K562 treated with DMSO at 1 percent for 24 hours (cell line): ENCODE measurements around the gene ATP1A4. TPM values are rescaled to one million over a fixed set of nuclear protein-coding genes. Genes with fewer than 3 reads are reported as not detected.

Source experiments
- total RNA-seq: library from RNA; unstranded; fragments of 300-600 nt; gene quantifications from 2 replicates; pipeline ENCODE4 v1.2.3, GENCODE V29; 2022; ENCODE audit warnings: low read depth; ENCODE audit not compliant: insufficient read depth

Gene ATP1A4
- not detected in 2 replicates for total RNA-seq

GRCh38 chr1:160151303-160151702 is at the start of gene ATP1A4:
Gene ATP1A4 (plus strand): TSS chr1:160151603. CDS start chr1:160152041, 438 bp downstream.

GRCh38 chr1:160115545-160116282 is 35.7 kb upstream of the ATP1A4 start, which contains the start of gene ATP1A2:
Gene ATP1A2 (plus strand): TSS chr1:160115759. CDS start chr1:160115862, 103 bp downstream.

GRCh38 chr1:160189649-160190625 is 38.5 kb downstream of the ATP1A4 start, which contains the start of gene CASQ1:
Gene CASQ1 (plus strand): TSS chr1:160190575. CDS start chr1:160190752, 177 bp downstream.

GRCh38 chr1:160205242-160206035 is 54.0 kb downstream of the ATP1A4 start, which contains the start of gene PEA15:
Gene PEA15 (plus strand): TSS chr1:160205384. CDS start chr1:160211545, 6,161 bp downstream.

Other genes starting within 250 kb of the ATP1A4 start
- 386 and 426 TPM in 2 replicates for gene TAGLN2, start 226.1 kb upstream of the ATP1A4 start, total RNA-seq
- 0.12 and 0.39 TPM in 2 replicates for gene IGSF9, start 206.0 kb upstream of the ATP1A4 start, total RNA-seq
- gene SLAMF9, start 197.4 kb upstream of the ATP1A4 start, total RNA-seq = not detected in 2 replicates
- gene PIGM, start 119.6 kb upstream of the ATP1A4 start, total RNA-seq = 2.7 and 3.4 TPM in 2 replicates
- gene KCNJ10, start 81.4 kb upstream of the ATP1A4 start, total RNA-seq = not detected in 2 replicates
- not detected in 2 replicates for gene KCNJ9, start 70.1 kb upstream of the ATP1A4 start, total RNA-seq
- 25.7 and 28.0 TPM in 2 replicates for gene IGSF8, start 53.0 kb upstream of the ATP1A4 start, total RNA-seq
- gene ATP1A2, start 35.8 kb upstream of the ATP1A4 start, total RNA-seq = not detected in 2 replicates
- gene CASQ1, start 39.0 kb downstream of the ATP1A4 start, total RNA-seq = 0.24 and 0.46 TPM in 2 replicates
- gene PEA15, start 53.8 kb downstream of the ATP1A4 start, total RNA-seq = 74.1 and 74.8 TPM in 2 replicates
- gene DCAF8, start 110.9 kb downstream of the ATP1A4 start, total RNA-seq = 90.5 and 106 TPM in 2 replicates
- gene PEX19, start 133.5 kb downstream of the ATP1A4 start, total RNA-seq = 36.2 and 38.7 TPM in 2 replicates
- 175 and 184 TPM in 2 replicates for gene COPA, start 191.6 kb downstream of the ATP1A4 start, total RNA-seq
- gene NCSTN, start 191.8 kb downstream of the ATP1A4 start, total RNA-seq = 68.1 and 70.7 TPM in 2 replicates
- gene NHLH1, start 215.5 kb downstream of the ATP1A4 start, total RNA-seq = 0.65 and 0.95 TPM in 2 replicates
- gene VANGL2, start 249.0 kb downstream of the ATP1A4 start, total RNA-seq = 6.9 and 8.0 TPM in 2 replicates